PC-9 (cell line): Measurements from ENCODE around the gene ALPK3. TPM values are rescaled to one million over a fixed set of nuclear protein-coding genes. Genes with fewer than 3 reads are reported as not detected.

Source experiments
- BruUV-seq: library from RNA; stranded (reverse); fragments of 400-500 nt; replicated peaks from 2 replicates; lab custom pipeline; 2021; lab: Mats Ljungman, UMichigan
- CTCF ChIA-PET: fragments of 300-600 bp; sonication (Branson Sonifier 250); formaldehyde crosslinking; loops from one replicate; lab custom pipeline; 2022; ENCODE audit warnings: antibody characterized with exemption; lab: Charles Lee
- POLR2A ChIA-PET: fragments of 300-600 bp; sonication (Branson Sonifier 250); formaldehyde crosslinking; loops from one replicate; lab custom pipeline; 2022; ENCODE audit warnings: antibody characterized with exemption; ENCODE audit not compliant: unreplicated experiment; lab: Charles Lee
- DNase-seq, 2 experiments: peaks; one replicate each; pipeline versions ENCODE4 v3.0.0 to v3.0.0-alpha.2; 2015 to 2022; ENCODE audit warnings: mixed read lengths in 1 of 2
- H2AFZ ChIP-seq: fragments of 200-600 bp; sonication (generic); 2 replicates; pipeline ENCODE4 v1.8.1; 2017; ENCODE audit warnings: antibody characterized with exemption
- H3F3A ChIP-seq: fragments of 200-600 bp; sonication (generic); 2 replicates; pipeline ENCODE4 v1.8.1; 2017; ENCODE audit warnings: antibody characterized with exemption, mild to moderate bottlenecking, low read depth; ENCODE audit not compliant: insufficient read depth
- H3K27ac ChIP-seq: fragments of 200-600 bp; sonication (generic); 2 replicates; pipeline ENCODE4 v1.6.1; 2016; ENCODE audit warnings: mixed run types
- H3K27me3 ChIP-seq: fragments of 200-600 bp; sonication (generic); 2 replicates; pipeline ENCODE4 v1.6.1; 2016; ENCODE audit warnings: low read depth, mixed run types; ENCODE audit not compliant: insufficient read depth
- H3K36me3 ChIP-seq: fragments of 200-600 bp; sonication (generic); 2 replicates; pipeline ENCODE4 v1.6.1; 2016; ENCODE audit warnings: low read depth, mixed run types
- H3K4me1 ChIP-seq: fragments of 200-600 bp; sonication (generic); replicated peaks from 2 replicates; pipeline ENCODE4 v1.6.1; 2016; ENCODE audit warnings: mixed run types; ENCODE audit not compliant: insufficient read depth
- H3K4me2 ChIP-seq: fragments of 200-600 bp; sonication (generic); 2 replicates; pipeline ENCODE4 v1.6.1; 2017; ENCODE audit warnings: mixed run types
- H3K4me3 ChIP-seq: fragments of 200-600 bp; sonication (generic); 2 replicates; pipeline ENCODE4 v1.6.1; 2016; ENCODE audit warnings: mixed run types
- H3K79me2 ChIP-seq: fragments of 200-600 bp; sonication (generic); 2 replicates; pipeline ENCODE4 v1.6.1; 2017; ENCODE audit warnings: low read depth, mixed run types
- H3K9me2 ChIP-seq: fragments of 200-600 bp; sonication (generic); 2 replicates; pipeline ENCODE4 v1.8.1; 2017; ENCODE audit warnings: mild to moderate bottlenecking; ENCODE audit not compliant: insufficient read depth
- H3K9me3 ChIP-seq: fragments of 200-600 bp; sonication (generic); 2 replicates; pipeline ENCODE4 v1.8.1; 2016; ENCODE audit warnings: low read depth; ENCODE audit not compliant: insufficient read depth
- H4K20me1 ChIP-seq: fragments of 200-600 bp; sonication (generic); 2 replicates; pipeline ENCODE4 v1.8.1; 2017; ENCODE audit not compliant: insufficient read depth
- EZH2 ChIP-seq: fragments of 200-600 bp; sonication (generic); IDR thresholded peaks from 2 replicates; pipeline ENCODE4 v1.8.0; 2017; ENCODE audit warnings: antibody characterized with exemption, low read depth
- intact Hi-C: fragments of 100-400 bp; cut with micrococcal nuclease; formaldehyde crosslinking; loops from one replicate; pipeline ENCODE4 v1.10.0; 2022; ENCODE audit not compliant: unreplicated experiment
- total RNA-seq: library from RNA; stranded (reverse); gene quantifications from 2 replicates; pipeline ENCODE4 v1.2.3, GENCODE V29; 2021
- TF ChIP-seq, protein P1 (sequence below): fragments of 200-600 bp; sonication (generic); conservative IDR thresholded peaks from 2 replicates; pipeline ENCODE4 v1.6.1; 2017; ENCODE audit warnings: mixed run types, antibody characterized with exemption, mild to moderate bottlenecking, moderate library complexity

ALPK3 gene
- total RNA-seq, 1 experiment from 2014 or later: 8.1 TPM

DNA sequence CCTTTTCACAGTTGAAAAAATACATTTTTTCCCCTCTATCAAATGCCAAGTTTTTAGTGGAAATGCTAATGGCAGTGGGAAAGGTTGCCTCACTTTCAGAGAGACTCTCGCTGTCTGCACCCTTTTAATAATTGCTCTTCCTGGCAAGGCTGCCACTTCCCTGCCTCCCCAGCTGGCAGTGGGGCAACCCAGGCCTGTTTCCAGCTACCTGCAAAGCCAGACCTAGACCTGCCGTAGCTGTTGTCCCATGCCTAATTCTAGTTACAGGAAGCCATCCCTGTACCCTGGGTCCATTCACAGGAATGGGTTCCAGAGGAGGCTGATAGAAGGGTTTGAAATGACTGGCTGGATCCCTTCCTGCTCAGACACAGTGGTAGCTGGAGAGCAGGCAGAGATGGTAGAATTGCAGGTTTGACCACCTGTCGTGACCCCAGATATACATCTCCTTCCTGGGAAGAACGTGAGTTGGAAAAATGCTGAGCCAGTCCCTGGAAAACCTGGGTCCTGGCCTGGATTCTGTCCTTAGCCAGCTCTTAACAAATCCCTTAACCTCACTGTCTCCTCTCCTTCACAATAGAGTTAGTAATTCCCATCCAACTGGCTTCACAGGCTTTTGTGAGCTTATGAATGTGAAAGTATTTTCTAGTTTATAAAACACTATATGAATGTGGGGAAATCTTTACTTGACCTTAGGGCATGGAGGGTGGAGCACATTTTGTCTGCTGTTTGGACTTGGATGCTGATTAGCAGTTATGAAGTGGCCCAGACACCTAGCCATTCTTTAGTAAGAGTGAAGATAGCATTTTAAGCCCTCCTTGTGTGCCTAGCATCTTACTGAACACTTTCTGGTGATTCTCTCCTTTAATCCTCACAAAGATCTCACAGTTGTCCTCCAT is 12.9 kb upstream of the ALPK3 start:
- no TSS peak for BruUV-seq
- TF ChIP-seq, protein P1, sequence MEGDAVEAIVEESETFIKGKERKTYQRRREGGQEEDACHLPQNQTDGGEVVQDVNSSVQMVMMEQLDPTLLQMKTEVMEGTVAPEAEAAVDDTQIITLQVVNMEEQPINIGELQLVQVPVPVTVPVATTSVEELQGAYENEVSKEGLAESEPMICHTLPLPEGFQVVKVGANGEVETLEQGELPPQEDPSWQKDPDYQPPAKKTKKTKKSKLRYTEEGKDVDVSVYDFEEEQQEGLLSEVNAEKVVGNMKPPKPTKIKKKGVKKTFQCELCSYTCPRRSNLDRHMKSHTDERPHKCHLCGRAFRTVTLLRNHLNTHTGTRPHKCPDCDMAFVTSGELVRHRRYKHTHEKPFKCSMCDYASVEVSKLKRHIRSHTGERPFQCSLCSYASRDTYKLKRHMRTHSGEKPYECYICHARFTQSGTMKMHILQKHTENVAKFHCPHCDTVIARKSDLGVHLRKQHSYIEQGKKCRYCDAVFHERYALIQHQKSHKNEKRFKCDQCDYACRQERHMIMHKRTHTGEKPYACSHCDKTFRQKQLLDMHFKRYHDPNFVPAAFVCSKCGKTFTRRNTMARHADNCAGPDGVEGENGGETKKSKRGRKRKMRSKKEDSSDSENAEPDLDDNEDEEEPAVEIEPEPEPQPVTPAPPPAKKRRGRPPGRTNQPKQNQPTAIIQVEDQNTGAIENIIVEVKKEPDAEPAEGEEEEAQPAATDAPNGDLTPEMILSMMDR: no peak
- TF ChIP-seq EZH2: no peak
- peak; percentile 47 to 76 for DNase-seq

DNA sequence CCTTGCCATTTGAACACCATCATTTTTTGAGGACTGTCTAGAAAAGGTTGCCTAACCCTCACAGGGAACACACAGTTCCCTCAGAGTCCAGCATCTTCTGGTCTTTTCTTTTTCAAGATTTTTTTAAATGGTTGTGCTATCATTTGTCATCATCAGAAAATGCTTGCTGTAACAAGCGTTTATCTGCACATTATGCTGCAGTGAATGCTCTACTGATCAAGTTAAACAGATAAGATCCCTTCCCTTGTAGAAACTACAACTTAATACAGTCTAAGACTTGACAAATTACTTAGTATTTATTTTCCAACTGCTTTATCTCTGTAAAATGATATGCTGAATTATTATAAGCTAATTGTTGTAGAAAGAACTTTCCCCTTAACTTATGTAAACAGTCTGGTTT is 11.9 kb upstream of the ALPK3 start:
- Histone ChIP-seq H3K4me2 (no peak overlapping the region), H2AFZ (no peak overlapping the region), H3K36me3 (no peaks in the 10 kb centered on the region; the same call in 1 of the 2 replicates), H3F3A (peaks cover 18% of the 10 kb centered on the region), H3K9me3 (no peaks in the 10 kb centered on the region), H4K20me1 (no peaks in the 10 kb centered on the region; the same call in 1 of the 2 replicates), H3K4me1 (peaks cover 21% of the 10 kb centered on the region), H3K79me2 (no peaks in the 10 kb centered on the region), H3K27ac (no peak overlapping the region), H3K27me3 (no peaks in the 10 kb centered on the region), H3K9me2 (no peaks in the 10 kb centered on the region), H3K4me3 (no peak overlapping the region)
- DNase-seq: no peak
- BruUV-seq: no TSS peak
- intact Hi-C loops: no loop called here
- ChIA-PET POLR2A (no interaction called here), CTCF (no interaction called here)
- TF ChIP-seq, protein P1: no peak
- no peak for TF ChIP-seq EZH2

More for the DNA sequence above, 12.9 kb upstream of the ALPK3 start:
- Histone ChIP-seq H4K20me1 (no peaks in the 10 kb centered on the region; the same call in 1 of the 2 replicates), H3K9me3 (no peaks in the 10 kb centered on the region), H3K4me1 (peaks cover 21% of the 10 kb centered on the region), H3K27ac (peak overlapping the region; percentile 34), H3K9me2 (no peaks in the 10 kb centered on the region), H3F3A (peaks cover 18% of the 10 kb centered on the region), H3K4me2 (0 out of 2 replicates have a peak overlapping the region, but pooled peaks have one; percentile 11), H3K79me2 (no peaks in the 10 kb centered on the region), H3K36me3 (peaks cover 6% of the 10 kb centered on the region), H3K4me3 (no peak overlapping the region), H3K27me3 (no peaks in the 10 kb centered on the region), H2AFZ (no peak overlapping the region)
- intact Hi-C loops: no loop called here
- ChIA-PET CTCF (no interaction called here), POLR2A (interaction anchor here (0.6 kb wide), 1 partner anchor 173 kb away, joined by 3 read pairs; no protein-coding TSS in a partner anchor)

DNA sequence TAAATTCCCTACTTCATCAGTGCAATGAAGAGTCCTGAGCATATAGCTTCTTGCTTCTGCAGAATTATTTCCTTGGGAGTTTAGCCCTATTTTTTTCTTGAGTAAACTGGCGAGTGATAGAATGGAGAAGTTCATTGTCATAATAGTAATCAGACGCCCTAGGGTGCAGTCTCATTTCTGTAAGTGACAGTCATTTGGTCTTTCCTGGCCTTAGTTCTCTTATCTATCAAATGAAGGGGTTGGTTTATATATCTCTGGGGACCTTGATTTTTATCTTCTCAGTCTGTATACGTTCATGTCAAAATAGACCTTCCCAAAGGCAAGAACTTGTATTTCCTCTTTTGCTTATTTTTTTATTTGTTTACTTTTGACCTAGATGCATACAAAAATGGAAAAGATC is 9.9 kb upstream of the ALPK3 start:
- Histone ChIP-seq H3F3A (peaks cover 18% of the 10 kb centered on the region), H3K4me2 (no peak overlapping the region), H3K4me1 (peaks cover 21% of the 10 kb centered on the region), H2AFZ (no peak overlapping the region), H3K27ac (no peak overlapping the region), H4K20me1 (no peaks in the 10 kb centered on the region), H3K4me3 (no peak overlapping the region), H3K9me2 (no peaks in the 10 kb centered on the region), H3K79me2 (no peaks in the 10 kb centered on the region), H3K9me3 (no peaks in the 10 kb centered on the region), H3K36me3 (no peaks in the 10 kb centered on the region; the same call in 1 of the 2 replicates), H3K27me3 (no peaks in the 10 kb centered on the region)
- BruUV-seq: no TSS peak
- intact Hi-C loops: no loop called here
- ChIA-PET CTCF (no interaction called here), POLR2A (no interaction called here)
- TF ChIP-seq EZH2: no peak
- TF ChIP-seq, protein P1: no peak
- DNase-seq: no peak
